Hepatocyte (in vitro differentiated cells): Measurements from ENCODE around the gene KCNJ4. TPM values are rescaled to one million over a fixed set of nuclear protein-coding genes. Genes with fewer than 3 reads are reported as not detected.

Source experiments
- DNase-seq: peaks from one replicate; pipeline ENCODE4 v3.0.0-alpha.2; 2016; ENCODE audit warnings: low spot score
- H2AFZ ChIP-seq: fragments of 200-600 bp; sonication (generic); 2 replicates; pipeline ENCODE4 v1.6.0; 2016; ENCODE audit warnings: antibody characterized with exemption, mild to moderate bottlenecking
- H3K27ac ChIP-seq: fragments of 200-600 bp; sonication (generic); 2 replicates; pipeline ENCODE4 v1.5.1; 2016; ENCODE audit warnings: mild to moderate bottlenecking
- H3K27me3 ChIP-seq: fragments of 200-600 bp; sonication (generic); 2 replicates; pipeline ENCODE4 v1.6.1; 2016
- H3K36me3 ChIP-seq: fragments of 200-600 bp; sonication (generic); replicated peaks from 2 replicates; pipeline ENCODE4 v1.5.1; 2016; ENCODE audit warnings: low read depth; ENCODE audit not compliant: insufficient read depth
- H3K4me1 ChIP-seq: fragments of 200-600 bp; sonication (generic); 2 replicates; pipeline ENCODE4 v1.5.1; 2016; ENCODE audit warnings: mild to moderate bottlenecking, moderate library complexity; ENCODE audit not compliant: insufficient read depth
- H3K4me2 ChIP-seq: fragments of 200-600 bp; sonication (generic); 2 replicates; pipeline ENCODE4 v1.6.0; 2016
- H3K4me3 ChIP-seq: fragments of 200-600 bp; sonication (generic); 2 replicates; pipeline ENCODE4 v1.5.1; 2016; ENCODE audit warnings: mild to moderate bottlenecking
- H3K79me2 ChIP-seq: fragments of 200-600 bp; sonication (generic); 2 replicates; pipeline ENCODE4 v1.6.0; 2017; ENCODE audit warnings: mild to moderate bottlenecking
- H3K9me2 ChIP-seq: fragments of 200-600 bp; sonication (generic); replicated peaks from 2 replicates; pipeline ENCODE4 v1.6.0; 2017; ENCODE audit warnings: mild to moderate bottlenecking; ENCODE audit not compliant: insufficient read depth
- H3K9me3 ChIP-seq: fragments of 200-600 bp; sonication (generic); 2 replicates; pipeline ENCODE4 v1.5.1; 2016; ENCODE audit warnings: low read depth, mild to moderate bottlenecking
- H4K20me1 ChIP-seq: fragments of 200-600 bp; sonication (generic); 2 replicates; pipeline ENCODE4 v1.6.0; 2016; ENCODE audit warnings: mild to moderate bottlenecking; ENCODE audit not compliant: insufficient read depth, poor library complexity, severe bottlenecking
- EZH2 ChIP-seq: fragments of 200-600 bp; sonication (generic); IDR thresholded peaks from 2 replicates; pipeline ENCODE4 v1.6.1; 2016; ENCODE audit warnings: antibody characterized with exemption, mild to moderate bottlenecking, borderline replicate concordance
- EZH2phosphoT487 ChIP-seq: fragments of 200-600 bp; sonication (generic); IDR thresholded peaks from one replicate; pipeline ENCODE4 v1.6.1; 2018; ENCODE audit warnings: antibody characterized with exemption, mild to moderate bottlenecking, low read depth, moderate library complexity; ENCODE audit not compliant: unreplicated experiment, severe bottlenecking
- WGBS: methylation state at CpG from one replicate; pipeline ENCODE4 v1.1.6; 2016; ENCODE audit warnings: low lambda C conversion rate; ENCODE audit errors: missing lambda C conversion rate; 5-methylcytosine and 5-hydroxymethylcytosine counted together
- polyA plus RNA-seq: library from polyadenylated mRNA; unstranded; fragments of >200 nt; fragmentation: Nextera tagmentation; extraction: Ambion mirVana; gene quantifications from 2 replicates; pipeline ENCODE4 v1.2.1, GENCODE V29; 2016
- total RNA-seq: library from RNA; depleted of rRNA; stranded (reverse); fragments of >200 nt; gene quantifications from 2 replicates; pipeline ENCODE4 v1.2.3, GENCODE V29; 2014
- TF ChIP-seq, protein P1 (sequence below): fragments of 200-600 bp; sonication (generic); IDR thresholded peaks from 2 replicates; pipeline ENCODE4 v1.5.1; 2016; ENCODE audit warnings: antibody characterized with exemption, mild to moderate bottlenecking; ENCODE audit not compliant: poor library complexity

The KCNJ4 gene
- total and polyA plus RNA-seq, 2 experiments from 2014 or later = 0.08 to 0.50 TPM

DNA sequence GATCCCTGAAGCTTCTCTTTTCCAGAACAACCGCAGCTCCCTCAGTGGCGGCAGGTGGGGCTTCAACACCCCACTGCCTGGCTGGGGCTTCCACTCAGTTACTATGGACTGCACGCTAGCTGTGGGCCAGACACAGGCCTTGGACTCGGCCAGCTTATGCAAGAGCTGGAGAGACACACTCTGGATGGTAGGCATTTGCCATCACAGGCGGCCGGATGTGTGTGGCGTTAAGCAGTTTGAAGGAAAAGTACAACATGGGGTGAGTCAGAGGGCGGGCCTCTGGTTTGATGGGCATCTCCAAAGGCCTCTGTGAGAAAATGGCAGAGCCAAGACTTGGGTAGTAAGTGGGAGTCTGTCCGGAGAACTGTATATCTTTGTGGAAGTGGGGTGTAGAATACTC, 17.6 kb downstream of the KCNJ4 start:
- Histone ChIP-seq H3K27ac (no peak overlapping the region), H3K27me3 (no peaks in the 10 kb centered on the region)

DNA sequence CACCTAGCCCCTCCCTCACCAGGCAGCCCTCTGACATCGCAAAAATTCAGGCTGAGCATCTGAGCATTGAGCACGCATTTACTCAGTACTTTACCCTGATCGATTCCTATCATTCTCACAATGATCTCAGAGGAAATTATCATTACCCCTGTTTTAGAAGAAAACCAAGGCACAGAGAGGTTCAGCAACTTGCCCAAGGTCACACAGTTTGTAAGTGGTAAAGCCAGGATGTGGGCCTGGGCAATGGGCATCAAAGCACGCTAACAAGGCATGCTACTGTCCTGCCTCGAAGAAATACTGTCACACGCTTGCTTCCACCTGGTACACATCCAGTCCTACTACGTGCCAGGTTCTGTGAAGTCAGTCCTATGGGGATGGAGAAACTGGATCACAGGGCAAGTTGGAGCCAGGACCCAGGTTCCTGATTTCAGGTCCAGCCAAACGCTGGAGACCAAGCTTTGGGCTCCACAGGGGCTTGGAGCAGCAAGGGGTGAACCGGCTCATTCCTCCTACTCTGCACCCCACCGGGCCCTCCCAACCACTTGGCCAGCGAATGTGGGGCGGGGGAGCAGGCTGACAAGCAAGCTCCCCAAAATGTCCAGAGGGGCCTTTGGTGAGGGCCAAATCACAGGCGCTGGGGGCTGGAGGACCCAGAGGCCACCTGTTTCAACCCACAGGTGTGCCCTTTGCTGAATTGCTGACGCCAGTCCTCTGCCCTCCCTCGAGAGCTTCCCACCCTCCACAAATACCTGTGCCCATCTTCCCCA, 18.2 kb downstream of the KCNJ4 start:
- no peaks in the 10 kb centered on the region for H3K9me2 ChIP-seq
- no peak for DNase-seq
- H3K27me3 ChIP-seq = no peaks in the 10 kb centered on the region
- H3K36me3 ChIP-seq = no peaks in the 10 kb centered on the region
- no peak for TF ChIP-seq EZH2phosphoT487
- TF ChIP-seq, protein P1, sequence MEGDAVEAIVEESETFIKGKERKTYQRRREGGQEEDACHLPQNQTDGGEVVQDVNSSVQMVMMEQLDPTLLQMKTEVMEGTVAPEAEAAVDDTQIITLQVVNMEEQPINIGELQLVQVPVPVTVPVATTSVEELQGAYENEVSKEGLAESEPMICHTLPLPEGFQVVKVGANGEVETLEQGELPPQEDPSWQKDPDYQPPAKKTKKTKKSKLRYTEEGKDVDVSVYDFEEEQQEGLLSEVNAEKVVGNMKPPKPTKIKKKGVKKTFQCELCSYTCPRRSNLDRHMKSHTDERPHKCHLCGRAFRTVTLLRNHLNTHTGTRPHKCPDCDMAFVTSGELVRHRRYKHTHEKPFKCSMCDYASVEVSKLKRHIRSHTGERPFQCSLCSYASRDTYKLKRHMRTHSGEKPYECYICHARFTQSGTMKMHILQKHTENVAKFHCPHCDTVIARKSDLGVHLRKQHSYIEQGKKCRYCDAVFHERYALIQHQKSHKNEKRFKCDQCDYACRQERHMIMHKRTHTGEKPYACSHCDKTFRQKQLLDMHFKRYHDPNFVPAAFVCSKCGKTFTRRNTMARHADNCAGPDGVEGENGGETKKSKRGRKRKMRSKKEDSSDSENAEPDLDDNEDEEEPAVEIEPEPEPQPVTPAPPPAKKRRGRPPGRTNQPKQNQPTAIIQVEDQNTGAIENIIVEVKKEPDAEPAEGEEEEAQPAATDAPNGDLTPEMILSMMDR = no peak
- TF ChIP-seq EZH2 = no peak
- H3K79me2 ChIP-seq = no peaks in the 10 kb centered on the region
- no peaks in the 10 kb centered on the region for H3K9me3 ChIP-seq
- H4K20me1 ChIP-seq = no peaks in the 10 kb centered on the region
- no peak overlapping the region for H3K4me3 ChIP-seq
- H2AFZ ChIP-seq = no peak overlapping the region
- 93% methylated on average over 15 of the region's 15 CpGs for WGBS
- no peak overlapping the region for H3K27ac ChIP-seq
- no peak overlapping the region for H3K4me2 ChIP-seq
- H3K4me1 ChIP-seq = no peaks in the 10 kb centered on the region

More for the DNA sequence above, 17.6 kb downstream of the KCNJ4 start:
- no peak for DNase-seq
- 92% methylated on average over 9 of the region's 9 CpGs for WGBS
- H3K79me2 ChIP-seq = no peaks in the 10 kb centered on the region
- no peaks in the 10 kb centered on the region for H3K4me1 ChIP-seq
- no peak overlapping the region for H3K4me2 ChIP-seq
- no peak overlapping the region for H2AFZ ChIP-seq
- TF ChIP-seq EZH2 = no peak
- no peak for TF ChIP-seq EZH2phosphoT487
- TF ChIP-seq, protein P1 = no peak
- H3K36me3 ChIP-seq = no peaks in the 10 kb centered on the region
- H3K9me3 ChIP-seq = no peaks in the 10 kb centered on the region
- no peaks in the 10 kb centered on the region for H3K9me2 ChIP-seq
- H4K20me1 ChIP-seq = no peaks in the 10 kb centered on the region
- no peak overlapping the region for H3K4me3 ChIP-seq

DNA sequence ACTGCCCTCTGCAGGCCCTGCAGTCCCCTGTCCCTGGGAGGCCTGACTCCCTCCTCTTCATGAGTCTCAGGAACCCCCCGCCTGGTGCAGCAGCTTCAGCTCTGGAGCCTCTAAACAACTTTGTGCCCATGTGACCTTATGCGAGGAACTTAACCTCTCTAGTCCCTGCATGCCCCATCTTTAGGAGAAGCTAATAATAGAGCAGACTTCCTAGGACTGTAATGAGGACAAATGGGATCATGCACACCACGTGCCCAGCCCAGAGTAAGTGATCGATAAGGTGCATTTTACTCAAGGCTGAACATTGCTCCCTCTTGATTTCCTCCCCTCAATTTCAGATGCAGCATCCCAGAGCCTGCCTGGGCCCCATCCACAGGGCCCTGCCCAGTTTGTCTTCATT, 19.0 kb downstream of the KCNJ4 start:
- Histone ChIP-seq H4K20me1 (no peaks in the 10 kb centered on the region), H3K9me3 (no peaks in the 10 kb centered on the region), H3K27me3 (no peaks in the 10 kb centered on the region), H3K27ac (no peak overlapping the region), H3K9me2 (no peaks in the 10 kb centered on the region), H2AFZ (no peak overlapping the region), H3K79me2 (no peaks in the 10 kb centered on the region), H3K4me2 (no peak overlapping the region), H3K36me3 (no peaks in the 10 kb centered on the region), H3K4me1 (no peaks in the 10 kb centered on the region), H3K4me3 (no peak overlapping the region)
- 80% methylated on average over 4 of the region's 4 CpGs for WGBS
- no peak for TF ChIP-seq EZH2phosphoT487
- TF ChIP-seq, protein P1 = no peak
- TF ChIP-seq EZH2 = no peak
- DNase-seq = no peak
